ENCODE data around the gene TMED4. TPM values are rescaled to one million over a fixed set of nuclear protein-coding genes. Genes with fewer than 3 reads are reported as not detected.
"Not testable (repeated sequence)": the region's sequence is repeated elsewhere in the genome, so short reads cannot be mapped to it uniquely, and the experiment has no call there.

TMED4 gene
- total and polyA plus RNA-seq, 12 donors = 42.9 to 81.4 (median 67.8) TPM

DNA sequence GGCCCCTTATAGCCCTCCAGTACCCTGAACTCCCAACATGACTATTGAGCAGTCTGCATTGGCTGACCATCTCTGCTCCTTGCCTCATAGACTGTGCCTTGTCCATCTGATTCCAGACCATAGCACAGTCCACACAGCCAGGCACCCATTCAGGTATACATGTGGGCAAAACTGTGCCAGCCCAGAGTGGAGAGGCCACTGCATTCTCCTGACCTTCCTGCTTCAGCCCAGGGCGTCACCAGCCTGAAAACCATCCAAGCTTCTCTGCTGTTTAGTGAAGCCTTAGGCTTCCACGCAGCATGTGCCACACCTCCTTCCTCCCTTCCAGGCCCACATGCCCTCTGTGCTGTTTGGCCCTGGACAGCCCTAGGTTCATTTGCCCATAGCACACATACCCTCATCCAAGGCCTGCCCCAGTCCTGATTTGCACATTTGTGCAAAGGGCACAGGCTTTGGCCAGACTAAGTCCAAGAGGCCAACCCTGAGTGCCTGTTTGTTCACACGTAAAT lies 18.8 kb downstream of the TMED4 start:
- peaks cover 0 to 14% (median 0%) of the 10 kb centered on the region in 9 donors for H3K4me1 ChIP-seq
- ATAC-seq (peak in 2 of 8 donors; percentile 11 to 18), DNase-seq (no peak)
- H3K27me3 ChIP-seq = no peaks in the 10 kb centered on the region
- H3K9me3 ChIP-seq = no peaks in the 10 kb centered on the region
- TF ChIP-seq, protein P1, sequence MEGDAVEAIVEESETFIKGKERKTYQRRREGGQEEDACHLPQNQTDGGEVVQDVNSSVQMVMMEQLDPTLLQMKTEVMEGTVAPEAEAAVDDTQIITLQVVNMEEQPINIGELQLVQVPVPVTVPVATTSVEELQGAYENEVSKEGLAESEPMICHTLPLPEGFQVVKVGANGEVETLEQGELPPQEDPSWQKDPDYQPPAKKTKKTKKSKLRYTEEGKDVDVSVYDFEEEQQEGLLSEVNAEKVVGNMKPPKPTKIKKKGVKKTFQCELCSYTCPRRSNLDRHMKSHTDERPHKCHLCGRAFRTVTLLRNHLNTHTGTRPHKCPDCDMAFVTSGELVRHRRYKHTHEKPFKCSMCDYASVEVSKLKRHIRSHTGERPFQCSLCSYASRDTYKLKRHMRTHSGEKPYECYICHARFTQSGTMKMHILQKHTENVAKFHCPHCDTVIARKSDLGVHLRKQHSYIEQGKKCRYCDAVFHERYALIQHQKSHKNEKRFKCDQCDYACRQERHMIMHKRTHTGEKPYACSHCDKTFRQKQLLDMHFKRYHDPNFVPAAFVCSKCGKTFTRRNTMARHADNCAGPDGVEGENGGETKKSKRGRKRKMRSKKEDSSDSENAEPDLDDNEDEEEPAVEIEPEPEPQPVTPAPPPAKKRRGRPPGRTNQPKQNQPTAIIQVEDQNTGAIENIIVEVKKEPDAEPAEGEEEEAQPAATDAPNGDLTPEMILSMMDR (IDR thresholded peaks at IDR 0.05) = no peak
- intact Hi-C loops (cut with DNase I) = loop anchor here in 8 of 10 donors (5.0 to 10.0 kb wide), 5 partner anchors 78 to 328 kb away; no protein-coding TSS in a partner anchor
- H3K36me3 ChIP-seq = peaks cover 0 to 53% (median 33%) of the 10 kb centered on the region in 9 donors
- no peak overlapping the region for H3K27ac ChIP-seq
- 76 to 80% methylated on average over 3 of the region's 3 CpGs for WGBS, 2 donors
- H3K4me3 ChIP-seq = no peak overlapping the region

DNA sequence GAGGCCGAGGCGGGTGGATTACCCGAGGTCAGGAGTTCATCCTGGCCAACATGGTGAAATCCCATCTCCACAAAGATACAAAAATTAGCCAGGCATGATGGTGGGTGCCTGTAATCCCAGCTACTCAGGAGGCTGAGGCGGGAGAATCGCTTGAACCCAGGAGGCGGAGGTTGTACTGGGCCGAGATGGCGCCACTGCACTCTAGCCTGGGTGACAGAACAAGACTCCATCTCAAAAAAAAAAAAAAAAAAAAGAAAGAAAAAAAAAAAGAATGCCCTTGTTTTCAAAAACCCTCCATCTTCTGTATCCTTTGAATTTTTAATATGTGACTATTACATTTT lies 19.4 kb downstream of the TMED4 start:
- not testable (repeated sequence) for H3K4me3 ChIP-seq, DNase-seq, ATAC-seq, H3K27ac ChIP-seq, H3K9me3 ChIP-seq, H3K27me3 ChIP-seq
- Histone ChIP-seq H3K4me1 (peaks cover 0 to 14% (median 0%) of the 10 kb centered on the region in 9 donors), H3K36me3 (peaks cover 0 to 47% (median 27%) of the 10 kb centered on the region in 9 donors)
- intact Hi-C loops (cut with DNase I) = loop anchor here in 8 of 10 donors (5.0 to 10.0 kb wide), 5 partner anchors 78 to 328 kb away; no protein-coding TSS in a partner anchor
- WGBS, 2 donors = 93 to 97% methylated on average over 8 of the region's 8 CpGs

DNA sequence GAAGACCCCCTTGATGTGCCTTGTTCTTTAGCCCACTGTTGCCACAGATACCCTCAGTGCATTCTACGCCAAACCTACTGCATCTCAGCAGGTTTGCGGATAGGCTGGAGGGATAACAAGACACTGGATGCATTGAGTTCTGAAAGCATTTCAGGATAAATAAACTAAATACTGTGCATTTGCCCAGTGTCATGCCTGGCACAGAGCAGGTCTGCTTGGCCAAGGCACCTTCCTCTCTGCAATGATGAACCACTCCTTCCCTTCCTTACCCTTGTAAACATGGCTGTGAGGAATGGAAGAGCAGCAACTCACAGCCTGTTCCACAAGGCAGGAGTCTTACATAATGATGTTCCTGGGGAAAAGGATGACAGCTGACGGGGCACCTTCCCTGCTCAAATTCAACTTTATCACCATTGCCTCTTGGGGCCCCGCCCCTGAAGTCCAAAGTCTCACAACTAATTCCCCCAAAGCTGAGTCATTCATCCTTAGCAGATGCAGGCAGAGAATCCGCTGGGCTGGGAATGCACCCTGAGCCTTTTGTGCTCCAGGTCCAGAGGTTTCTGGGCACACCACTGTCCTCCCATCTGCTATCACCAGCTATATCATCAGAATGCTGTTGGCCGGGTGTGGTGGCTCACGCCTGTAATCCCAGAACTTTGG lies 19.9 kb downstream of the TMED4 start:
- Histone ChIP-seq H3K27ac (no peak overlapping the region), H3K27me3 (no peaks in the 10 kb centered on the region), H3K4me1 (peaks cover 0 to 14% (median 0%) of the 10 kb centered on the region in 9 donors), H3K9me3 (no peaks in the 10 kb centered on the region), H3K36me3 (peaks cover 0 to 42% (median 22%) of the 10 kb centered on the region in 9 donors), H3K4me3 (no peak overlapping the region)
- TF ChIP-seq, protein P1 (IDR thresholded peaks at IDR 0.05) = no peak
- ATAC-seq = no peak
- intact Hi-C loops (cut with DNase I) = loop anchor here in 8 of 10 donors (5.0 to 10.0 kb wide), 5 partner anchors 77 to 327 kb away; no protein-coding TSS in a partner anchor
- 87 to 89% methylated on average over 7 of the region's 7 CpGs for WGBS, 2 donors
- no peak for DNase-seq

DNA sequence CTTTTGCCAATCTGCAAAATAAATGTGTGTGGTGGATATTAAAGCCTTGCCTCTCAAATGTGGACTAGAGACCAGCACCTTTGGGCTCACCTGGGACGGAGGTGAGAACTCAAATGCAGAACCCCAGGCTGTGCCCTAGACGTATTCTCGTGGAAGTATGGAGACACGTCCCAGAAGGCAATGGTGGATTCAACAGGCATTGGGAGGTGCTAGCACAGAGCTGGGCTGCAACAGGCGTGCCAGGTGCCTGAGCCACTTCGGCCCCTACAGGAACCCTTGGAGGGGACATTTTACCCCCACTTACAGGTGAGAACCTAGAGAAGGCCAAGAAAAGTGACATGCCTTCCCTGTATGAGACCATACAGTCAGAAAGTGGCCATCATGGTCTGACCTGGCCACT lies 20.6 kb downstream of the TMED4 start:
- Histone ChIP-seq H3K4me3 (no peak overlapping the region), H3K36me3 (peaks cover 0 to 36% (median 21%) of the 10 kb centered on the region in 9 donors), H3K27me3 (no peaks in the 10 kb centered on the region), H3K27ac (no peak overlapping the region), H3K9me3 (no peaks in the 10 kb centered on the region), H3K4me1 (peaks cover 0 to 12% (median 0%) of the 10 kb centered on the region in 9 donors)
- no peak for ATAC-seq
- WGBS, 2 donors = 87 to 88% methylated on average over 6 of the region's 6 CpGs
- TF ChIP-seq, protein P1 (IDR thresholded peaks at IDR 0.05) = no peak
- intact Hi-C loops (cut with DNase I) = loop anchor here in 8 of 10 donors (5.0 to 10.0 kb wide), 5 partner anchors 77 to 327 kb away; no protein-coding TSS in a partner anchor
- DNase-seq = no peak
